Glutamatergic neuron (in vitro differentiated cells): Measurements from ENCODE around the gene SNAI3. TPM values are rescaled to one million over a fixed set of nuclear protein-coding genes. Genes with fewer than 3 reads are reported as not detected.

ENCODE experiments used
- DNase-seq: peaks from one replicate; pipeline ENCODE4 v3.0.0; 2022
- H3K27ac Mint-ChIP-seq: one replicate; pipeline ENCODE4 v1.8.0; 2020; ENCODE audit warnings: mild to moderate bottlenecking, mixed read lengths, inconsistent platforms; ENCODE audit not compliant: unreplicated experiment
- H3K27me3 Mint-ChIP-seq: one replicate; pipeline ENCODE4 v1.8.0; 2020; ENCODE audit warnings: mild to moderate bottlenecking, moderate library complexity, mixed read lengths, inconsistent platforms; ENCODE audit not compliant: unreplicated experiment
- H3K36me3 Mint-ChIP-seq: one replicate; pipeline ENCODE4 v1.8.0; 2020; ENCODE audit warnings: mild to moderate bottlenecking, mixed read lengths, inconsistent platforms; ENCODE audit not compliant: unreplicated experiment
- H3K4me1 Mint-ChIP-seq: one replicate; pipeline ENCODE4 v1.8.0; 2020; ENCODE audit warnings: mild to moderate bottlenecking, low read depth, mixed read lengths, inconsistent platforms; ENCODE audit not compliant: unreplicated experiment
- H3K4me3 Mint-ChIP-seq: one replicate; pipeline ENCODE4 v1.8.0; 2020; ENCODE audit warnings: mild to moderate bottlenecking, mixed read lengths, inconsistent platforms; ENCODE audit not compliant: unreplicated experiment
- H3K9me3 Mint-ChIP-seq: one replicate; pipeline ENCODE4 v1.8.0; 2020; ENCODE audit warnings: mild to moderate bottlenecking, moderate library complexity, mixed read lengths, inconsistent platforms; ENCODE audit not compliant: unreplicated experiment
- CTCF ChIP-seq: fragments of 200-600 bp; sonication (generic); IDR thresholded peaks from one replicate; pipeline ENCODE4 v1.5.0; 2021; ENCODE audit not compliant: partially characterized antibody, unreplicated experiment
- total RNA-seq: library from RNA; stranded (reverse); fragmentation: NEBNext Ultra II Directional; extraction: Animal tissue kit (Norgen Biotek cat#: 25700); gene quantifications from one replicate; pipeline ENCODE4 v1.2.1, GENCODE V29; 2021; ENCODE audit not compliant: unreplicated experiment

SNAI3 gene
- total RNA-seq, 1 donor from 2014 or later = not detected

GRCh38 chr16:88691129-88691813 lies 5.0 kb upstream of the SNAI3 start:
- H3K27me3 Mint-ChIP-seq = peaks cover 5% of the 10 kb centered on the region
- H3K36me3 Mint-ChIP-seq = no peaks in the 10 kb centered on the region
- H3K27ac Mint-ChIP-seq = no peak overlapping the region

GRCh38 chr16:88690341-88691128 lies 4.2 kb upstream of the SNAI3 start:
- Mint-ChIP-seq H3K36me3 (no peaks in the 10 kb centered on the region), H3K27me3 (peaks cover 5% of the 10 kb centered on the region), H3K4me1 (no peaks in the 10 kb centered on the region), H3K27ac (no peak overlapping the region), H3K4me3 (no peak overlapping the region), H3K9me3 (no peaks in the 10 kb centered on the region)
- DNase-seq = no peak
- no peak for TF ChIP-seq CTCF

More at GRCh38 chr16:88691129-88691813, 5.0 kb upstream of the SNAI3 start:
- Mint-ChIP-seq H3K4me1 (no peaks in the 10 kb centered on the region), H3K4me3 (no peak overlapping the region), H3K9me3 (no peaks in the 10 kb centered on the region)
- TF ChIP-seq CTCF = no peak
- no peak for DNase-seq

GRCh38 chr16:88688013-88688778 lies 1.9 kb upstream of the SNAI3 start:
- H3K27ac Mint-ChIP-seq = no peak overlapping the region
- no peak for DNase-seq
- H3K9me3 Mint-ChIP-seq = no peaks in the 10 kb centered on the region
- peaks cover 1% of the 10 kb centered on the region for H3K4me1 Mint-ChIP-seq
- TF ChIP-seq CTCF = no peak
- no peak overlapping the region for H3K4me3 Mint-ChIP-seq
- peaks cover 10% of the 10 kb centered on the region for H3K27me3 Mint-ChIP-seq
- H3K36me3 Mint-ChIP-seq = no peaks in the 10 kb centered on the region

- H3K4me3 Mint-ChIP-seq = no peak overlapping the region
- peaks cover 10% of the 10 kb centered on the region for H3K27me3 Mint-ChIP-seq
- no peaks in the 10 kb centered on the region for H3K9me3 Mint-ChIP-seq
- H3K27ac Mint-ChIP-seq = no peak overlapping the region
- TF ChIP-seq CTCF = no peak
- peaks cover 1% of the 10 kb centered on the region for H3K4me1 Mint-ChIP-seq
- H3K36me3 Mint-ChIP-seq = no peaks in the 10 kb centered on the region
- no peak for DNase-seq
These were observed 1.3 kb upstream of the SNAI3 start for GRCh38 chr16:88687676-88688012.
